NCI-H69 (cell line): Measurements from ENCODE around the gene LATS1.
"Not testable (repeated sequence)": the region's sequence is repeated elsewhere in the genome, so short reads cannot be mapped to it uniquely, and the experiment has no call there.

Source experiments
- DNase-seq: peaks from one replicate; lab custom pipeline; 2025; lab: John Stamatoyannopoulos, UW

Gene LATS1

DNA sequence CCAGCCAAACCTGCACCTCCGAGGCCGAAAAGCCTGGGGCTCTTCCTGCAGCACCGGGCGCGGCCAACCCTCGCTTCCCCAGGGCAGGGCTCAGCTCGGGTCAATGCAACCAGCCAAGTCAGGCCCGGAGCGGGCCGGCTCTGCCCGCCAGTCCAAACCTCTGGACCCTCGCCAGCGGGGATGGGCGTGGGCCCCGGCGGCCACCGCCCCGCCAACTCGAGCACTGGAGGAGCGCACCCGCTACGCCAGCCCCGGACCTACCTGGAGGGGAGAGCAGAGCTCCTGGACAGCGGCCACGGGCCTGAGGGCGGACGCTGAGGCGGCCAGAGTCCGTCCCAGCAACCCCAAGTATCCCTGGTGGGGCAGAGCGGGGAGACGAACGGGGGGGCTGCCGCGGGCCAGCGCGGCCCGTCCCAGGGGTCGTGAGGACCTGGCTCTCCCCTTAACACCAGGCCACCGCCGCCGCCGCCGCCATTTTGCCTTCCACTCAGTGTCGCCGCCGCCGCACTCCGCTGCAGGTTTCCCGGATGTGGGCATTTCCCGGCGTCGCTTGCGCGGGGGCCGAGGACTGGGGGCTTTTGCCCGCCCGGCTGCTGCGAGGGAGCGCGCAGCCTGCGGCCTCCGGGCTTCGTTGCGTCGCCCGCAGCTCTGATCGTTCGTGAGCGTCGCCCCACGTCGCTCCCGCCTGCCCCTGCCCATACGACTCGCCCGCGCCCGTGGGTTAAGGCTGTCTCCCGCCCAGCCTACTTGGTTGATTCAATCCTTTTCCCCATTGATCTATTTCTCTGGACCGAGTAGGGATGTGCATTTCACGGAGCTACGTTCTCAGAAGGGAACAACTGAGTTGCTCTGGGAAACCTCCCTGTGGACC lies at the start of gene LATS1:
Gene LATS1 (minus strand): TSS at position 514 of the 871 bp plus-strand sequence. CDS start 15,975 bp downstream, outside the sequence.
- DNase-seq: peak; percentile 94

DNA sequence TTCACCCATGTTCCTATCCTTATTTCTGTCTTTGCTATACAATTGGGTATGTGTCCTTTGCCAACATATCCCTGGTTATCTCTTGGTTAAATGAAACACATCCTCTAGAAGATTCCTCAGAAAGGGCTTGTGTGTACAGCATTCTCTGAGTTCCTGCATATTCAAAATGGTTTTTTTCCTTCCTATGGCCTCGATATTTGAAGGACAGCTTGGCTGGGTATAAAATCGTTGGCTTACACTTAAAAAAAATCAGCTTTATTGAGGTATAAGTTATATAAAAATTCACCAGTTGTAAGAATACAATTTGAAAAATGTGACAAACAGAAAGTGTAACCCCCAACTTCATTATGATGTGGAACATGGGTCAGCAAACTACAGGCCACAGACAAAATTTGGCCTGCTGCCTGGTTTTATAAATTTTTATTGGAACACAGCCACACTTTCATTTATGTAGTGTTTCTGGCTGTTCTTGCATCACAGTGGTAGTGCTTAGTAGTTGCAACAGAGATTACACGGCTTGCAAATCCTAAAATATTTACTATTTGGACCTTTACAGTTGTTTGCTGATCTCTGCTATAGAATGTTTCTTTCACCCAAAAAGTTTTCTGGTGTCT lies 48.4 kb upstream of the LATS1 start:
- DNase-seq: no peak

DNA sequence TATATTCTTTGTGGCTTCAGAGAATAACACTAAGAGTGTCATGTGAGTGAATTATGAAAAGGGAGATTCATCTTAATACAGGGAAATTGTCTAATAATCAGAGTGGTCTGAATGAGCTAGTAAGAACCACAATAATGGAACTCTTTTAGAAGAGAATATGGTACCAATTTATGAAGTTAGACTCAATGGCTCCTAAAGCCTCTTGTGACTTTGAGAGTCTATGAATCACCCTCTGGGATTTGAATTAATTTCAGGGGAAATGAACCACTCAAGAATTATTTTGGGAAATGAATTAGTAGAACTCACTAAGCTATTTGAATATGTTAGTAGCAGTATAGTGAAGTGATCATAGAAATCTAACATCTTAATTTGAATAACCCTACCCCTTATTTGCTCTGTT lies 46.0 kb upstream of the LATS1 start:
- DNase-seq: no peak

DNA sequence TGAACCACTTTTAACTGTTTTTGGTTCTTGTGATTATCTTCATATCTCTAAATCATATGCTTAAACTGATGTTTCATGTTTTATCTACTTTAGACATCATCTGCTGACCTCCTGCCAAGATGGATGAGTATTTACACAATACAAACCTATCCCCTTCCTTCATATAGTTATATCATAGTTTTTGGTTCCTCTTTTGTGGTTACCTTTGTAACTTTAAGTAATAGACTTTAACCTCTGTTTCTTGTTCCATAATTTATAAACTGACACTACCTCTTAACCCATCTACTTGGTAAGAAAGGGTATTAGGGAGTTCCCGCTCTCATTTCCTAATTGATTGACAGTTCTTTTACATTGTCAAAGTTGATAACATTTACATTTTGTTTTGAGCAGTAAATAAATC lies 43.5 kb upstream of the LATS1 start:
- no peak for DNase-seq

DNA sequence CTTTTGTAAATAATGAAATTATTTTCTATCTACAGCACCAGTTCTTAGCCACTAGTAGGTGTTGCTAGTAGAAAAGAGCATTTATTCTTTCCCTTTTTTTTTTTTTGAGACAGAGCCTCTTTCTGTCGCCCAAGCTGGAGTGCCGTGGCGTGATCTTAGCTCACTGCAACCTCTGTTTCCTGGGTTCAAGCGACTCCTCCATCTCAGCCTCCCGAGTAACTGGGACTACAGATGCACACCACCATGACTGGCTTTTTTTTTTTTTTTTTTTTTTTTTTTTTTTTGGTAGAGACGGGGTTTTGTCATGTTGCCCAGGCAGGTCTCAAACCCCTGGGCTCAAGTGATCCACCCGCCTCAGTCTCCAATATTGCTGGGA lies 38.3 kb upstream of the LATS1 start:
- no peak for DNase-seq

DNA sequence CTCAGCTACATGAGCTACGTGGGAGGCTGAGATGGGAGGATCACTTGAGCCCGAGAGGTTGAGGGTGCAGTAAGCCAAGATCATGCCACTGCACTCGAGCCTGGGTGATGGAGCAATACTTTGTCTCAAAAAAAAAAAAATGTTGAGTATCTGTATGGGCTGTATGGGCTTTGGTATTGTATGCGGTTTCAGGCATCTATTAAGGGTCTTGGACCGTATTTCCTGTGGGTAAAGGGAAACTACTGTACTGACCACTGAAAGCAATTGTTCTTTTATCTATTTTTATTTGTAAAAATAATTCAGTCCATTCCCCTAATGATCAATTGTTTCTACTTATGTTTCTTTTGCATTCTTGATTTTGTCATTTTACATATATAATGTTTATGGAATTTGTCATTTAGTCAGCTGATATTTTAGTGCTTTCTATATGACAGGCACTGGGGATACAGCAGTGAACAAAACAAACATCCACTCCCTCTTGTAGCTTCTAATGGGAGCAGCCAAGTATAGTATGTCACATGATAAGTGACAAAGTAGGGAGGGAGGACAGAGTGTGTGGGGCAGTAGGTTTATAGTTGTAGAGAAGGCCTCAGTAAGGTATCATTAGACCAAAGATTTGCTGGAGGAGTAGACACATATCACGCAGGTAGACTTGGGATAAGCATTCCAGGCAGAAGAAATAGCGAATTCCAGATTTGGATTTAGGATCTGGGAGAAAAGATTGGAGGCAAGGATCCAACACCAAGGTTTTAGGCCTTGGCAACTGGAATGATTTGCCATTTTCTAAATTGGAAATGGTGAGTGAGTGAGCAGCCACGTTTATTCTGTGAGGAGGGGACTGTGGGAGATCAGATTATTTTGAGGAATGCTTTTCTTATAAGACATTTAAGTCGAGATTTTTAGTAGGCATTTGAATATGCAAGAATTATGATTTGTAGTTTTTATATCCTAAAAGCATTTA lies 37.7 kb upstream of the LATS1 start:
- no peak for DNase-seq

DNA sequence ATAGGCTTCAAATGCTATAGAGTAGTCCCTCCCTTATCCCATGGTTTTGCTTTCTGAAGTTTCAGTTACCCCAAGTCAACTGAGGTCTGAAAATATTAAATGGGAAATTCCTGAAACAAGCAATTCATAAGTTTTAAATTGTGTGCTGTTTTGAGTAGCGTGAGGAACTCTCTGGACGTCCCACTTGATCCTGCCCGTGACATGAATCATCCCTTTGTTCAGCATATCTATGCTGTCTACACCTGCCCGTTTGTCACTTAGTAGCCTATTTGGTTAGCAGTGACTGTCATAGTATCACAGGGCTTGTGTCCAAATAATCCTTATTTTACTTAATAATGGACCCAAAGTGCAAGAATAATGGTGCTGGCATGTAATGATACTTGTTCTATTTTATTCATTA lies 36.6 kb upstream of the LATS1 start:
- DNase-seq: no peak

DNA sequence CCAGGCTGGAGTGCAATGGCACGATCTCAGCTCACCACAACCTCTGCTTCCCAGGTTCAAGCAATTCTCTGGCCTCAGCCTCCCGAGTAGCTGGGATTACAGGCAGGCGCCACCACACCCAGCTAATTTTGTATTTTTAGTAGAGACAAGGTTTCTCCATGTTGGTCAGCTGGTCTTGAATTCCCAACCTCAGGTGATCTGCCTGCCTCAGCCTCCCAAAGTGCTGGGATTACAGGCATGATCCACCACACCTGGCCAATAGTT lies 35.4 kb upstream of the LATS1 start:
- DNase-seq: not testable (repeated sequence)

DNA sequence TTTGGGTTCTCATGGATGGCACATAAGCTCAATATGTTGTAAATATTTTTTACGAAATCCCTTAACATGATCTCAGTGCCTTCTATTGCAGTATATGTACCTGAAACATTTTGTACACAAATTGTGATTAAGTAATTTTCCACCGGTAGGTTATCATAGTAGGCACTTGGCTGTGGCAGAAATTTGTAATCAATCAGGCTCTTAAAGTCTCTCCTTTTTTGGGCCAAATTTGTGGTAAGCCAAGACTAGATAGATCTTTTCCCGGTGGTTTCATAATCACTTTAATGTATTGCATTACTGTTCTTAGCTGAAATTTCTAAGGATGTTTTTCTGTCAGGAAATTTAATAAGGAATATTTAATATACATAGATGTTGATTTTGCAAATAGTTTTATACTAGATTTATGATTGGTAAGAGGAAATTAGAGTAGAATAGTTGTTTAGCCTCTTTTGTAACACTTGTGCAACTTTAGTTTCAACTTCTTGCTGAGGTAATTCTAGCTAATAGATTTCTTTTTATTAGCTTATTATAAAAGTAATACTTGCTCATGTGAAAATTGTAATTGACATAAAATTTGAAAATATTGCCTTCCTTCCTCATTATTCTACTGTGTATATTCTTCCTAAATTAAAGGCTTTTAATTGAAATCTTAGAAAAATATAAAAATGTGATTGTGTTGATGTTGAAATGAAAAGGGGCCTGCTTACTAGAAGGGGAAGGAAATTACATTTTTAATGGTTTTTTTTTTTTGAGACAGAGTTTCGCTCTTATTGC lies 34.9 kb upstream of the LATS1 start:
- DNase-seq: no peak

DNA sequence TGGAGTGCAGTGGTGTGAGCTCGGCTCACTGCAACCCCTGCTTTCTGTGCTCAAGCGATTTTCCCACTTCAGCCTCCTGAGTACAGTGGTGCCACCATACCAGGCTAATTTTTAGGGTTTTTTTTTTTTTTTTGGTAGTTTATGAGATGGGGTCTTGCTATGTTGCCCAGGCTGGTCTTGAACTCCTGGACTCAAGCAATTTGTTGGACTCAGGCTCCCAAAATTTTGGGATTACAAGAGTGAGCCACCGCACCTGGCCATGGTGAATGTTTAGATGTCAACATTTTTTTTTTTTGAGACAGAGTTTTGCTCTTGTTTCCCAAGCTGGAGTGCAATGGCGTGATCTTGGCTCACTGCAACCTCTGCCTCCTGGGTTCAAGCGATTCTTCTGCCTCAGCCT lies 34.0 kb upstream of the LATS1 start:
- DNase-seq: not testable (repeated sequence)

DNA sequence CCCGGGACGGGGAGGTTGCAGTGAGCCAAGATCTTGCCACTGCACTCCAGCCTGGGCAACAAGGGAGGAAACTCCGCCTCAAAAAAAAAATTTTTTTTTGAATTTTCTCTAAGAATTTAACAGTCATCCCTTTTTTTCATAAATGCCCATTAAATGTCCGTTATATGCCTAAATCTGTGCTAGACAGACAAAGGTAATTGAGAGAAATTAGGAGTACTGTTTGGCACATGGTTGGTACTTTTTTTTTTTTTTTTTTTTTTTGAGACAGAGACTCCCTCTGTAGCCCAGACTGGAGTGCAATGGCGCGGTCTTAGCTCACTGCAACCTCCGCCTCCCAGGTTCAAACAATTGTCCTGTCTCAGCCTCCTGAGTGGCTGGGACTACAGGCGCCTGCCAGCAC lies 33.3 kb upstream of the LATS1 start:
- DNase-seq: no peak

DNA sequence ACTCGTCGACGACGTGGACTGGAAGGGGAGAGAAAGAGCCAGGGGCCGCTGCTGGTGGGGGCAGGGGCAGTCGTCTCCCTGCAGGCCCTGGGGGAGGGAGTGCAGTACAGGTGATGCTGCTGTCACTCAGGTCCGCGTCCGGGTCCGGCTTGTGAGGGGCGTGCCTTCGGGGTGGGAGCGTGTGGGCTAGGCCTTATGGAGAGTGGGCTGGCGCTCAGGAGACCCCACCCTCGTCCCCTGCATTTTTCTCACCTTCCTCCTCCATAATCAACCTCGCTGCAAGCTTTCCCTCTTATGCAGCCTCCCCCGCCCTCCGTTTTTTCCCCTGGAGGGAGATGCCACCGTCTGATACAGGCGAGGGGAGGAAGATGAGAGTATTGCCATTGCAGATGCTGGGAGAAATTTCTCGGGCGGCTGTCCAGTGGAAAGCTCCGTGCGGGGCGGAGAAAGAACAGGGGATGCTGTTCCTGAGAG lies 32.3 kb upstream of the LATS1 start:
- DNase-seq: peak; percentile 90

DNA sequence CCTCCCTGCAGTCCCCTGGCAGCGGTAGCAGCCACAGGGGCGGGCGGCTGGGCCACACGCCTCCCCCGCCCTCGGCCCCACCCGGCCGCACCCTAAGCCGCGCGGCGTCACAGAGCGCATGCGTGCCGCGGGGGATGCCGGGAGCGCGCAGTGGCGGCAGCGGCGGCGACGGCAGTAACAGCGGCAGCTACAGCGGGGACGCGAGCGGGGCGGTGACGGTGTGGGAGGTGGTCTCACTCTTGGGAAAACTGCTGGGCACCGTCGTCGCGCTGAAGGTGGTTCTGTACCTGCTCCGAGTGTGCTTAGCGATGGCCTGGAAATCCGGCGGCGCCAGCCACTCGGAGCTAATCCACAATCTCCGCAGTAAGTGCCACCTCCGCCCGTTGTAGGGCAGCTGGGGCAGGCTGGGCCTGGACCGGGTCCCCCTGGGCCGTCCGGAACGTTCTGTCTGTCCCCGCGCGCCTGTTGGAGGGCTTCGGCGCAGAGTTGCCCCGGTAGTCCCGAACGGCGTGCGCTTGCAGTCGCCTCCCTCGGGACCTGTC lies 31.8 kb upstream of the LATS1 start, which contains the start of gene PCMT1:
Gene PCMT1 (plus strand): TSS at position 148 of the 542 bp plus-strand sequence. CDS start 161 bp downstream, at position 309.
- DNase-seq: peak; percentile 97

DNA sequence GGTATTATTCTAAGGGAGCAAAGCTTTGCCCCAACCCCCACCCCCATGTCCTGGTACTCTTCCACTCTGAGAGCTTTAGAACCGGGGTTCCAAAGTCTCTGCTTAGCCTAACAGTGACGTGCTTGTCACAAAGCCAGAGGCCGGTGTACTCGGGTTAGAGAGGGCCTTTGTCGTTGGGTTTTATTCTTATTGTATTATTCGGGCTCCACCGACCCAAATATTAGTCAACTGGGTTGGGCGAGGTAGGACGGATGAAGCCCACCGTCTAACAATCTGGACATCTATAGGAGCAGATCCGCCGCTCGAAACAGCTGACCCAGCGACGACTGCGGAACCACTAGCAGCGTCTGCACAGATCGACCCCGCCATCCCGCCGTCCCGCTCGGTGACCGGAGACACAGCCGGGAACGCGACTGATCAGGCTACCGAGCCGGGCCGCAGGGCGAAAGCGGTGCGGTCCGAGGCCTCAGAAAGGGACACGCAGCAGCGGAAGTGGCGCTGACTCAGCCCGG lies 31.2 kb upstream of the LATS1 start:
- not testable (repeated sequence) for DNase-seq

DNA sequence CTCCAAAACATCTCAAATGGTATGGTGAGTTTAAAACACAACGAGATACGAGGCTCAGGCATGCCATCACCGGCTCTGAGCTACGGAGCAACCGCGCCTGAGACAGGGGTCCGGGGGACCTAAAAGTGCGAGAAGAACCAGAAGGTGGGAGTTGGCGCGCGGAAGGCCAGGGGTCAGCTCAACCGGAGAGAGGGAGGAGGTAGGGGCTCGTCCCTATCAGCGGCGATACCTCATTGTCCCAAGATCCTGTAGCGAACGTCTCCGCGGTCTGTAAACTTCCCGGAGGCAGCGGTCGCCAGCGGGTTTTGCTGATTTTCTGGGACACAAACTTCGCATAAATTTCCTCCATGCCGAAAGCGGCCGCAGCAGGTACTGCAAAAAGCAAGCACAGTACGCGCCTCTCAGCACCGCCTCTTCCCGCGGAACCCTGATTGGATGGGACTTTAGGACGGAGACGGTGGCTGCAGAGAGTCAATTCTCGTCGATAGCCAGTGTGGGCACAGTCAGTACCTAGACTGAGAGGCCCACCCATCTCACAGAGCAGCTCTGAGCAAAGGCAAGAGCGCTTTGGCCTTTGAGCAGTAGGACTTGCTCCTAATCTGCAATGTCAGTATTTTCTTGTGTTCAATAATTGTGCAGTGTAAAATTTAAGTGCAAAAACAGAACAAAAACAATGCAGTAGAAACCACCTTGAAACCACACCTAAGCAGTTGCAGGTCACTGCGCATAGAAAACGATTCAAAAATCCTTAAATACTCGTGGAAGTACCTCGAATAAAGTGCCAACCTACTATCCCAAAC lies 28.4 kb upstream of the LATS1 start, which contains the start of gene NUP43:
Gene NUP43 (minus strand): TSS at position 383 of the 800 bp plus-strand sequence. CDS start 34 bp downstream, at position 349.
- peak; percentile 98 for DNase-seq

DNA sequence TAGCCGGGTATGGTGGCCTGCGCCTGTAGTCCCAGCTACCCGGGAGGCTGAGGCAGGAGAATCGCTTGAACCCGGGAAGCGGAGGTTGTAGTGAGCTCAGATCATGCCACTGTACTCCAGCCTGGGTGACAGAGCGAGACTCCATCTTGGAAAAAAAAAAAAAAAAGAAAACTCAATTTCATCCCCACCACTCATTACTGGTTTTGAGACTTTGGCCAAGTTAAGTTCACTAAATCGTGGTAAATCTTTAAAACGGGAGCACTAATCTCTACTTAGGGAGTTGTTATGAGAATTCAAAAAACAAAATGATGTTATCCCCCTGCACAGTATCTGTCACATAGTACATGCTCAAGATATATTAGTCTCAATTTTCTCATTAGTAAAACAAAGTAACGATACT lies 27.4 kb upstream of the LATS1 start:
- DNase-seq: not testable (repeated sequence)

DNA sequence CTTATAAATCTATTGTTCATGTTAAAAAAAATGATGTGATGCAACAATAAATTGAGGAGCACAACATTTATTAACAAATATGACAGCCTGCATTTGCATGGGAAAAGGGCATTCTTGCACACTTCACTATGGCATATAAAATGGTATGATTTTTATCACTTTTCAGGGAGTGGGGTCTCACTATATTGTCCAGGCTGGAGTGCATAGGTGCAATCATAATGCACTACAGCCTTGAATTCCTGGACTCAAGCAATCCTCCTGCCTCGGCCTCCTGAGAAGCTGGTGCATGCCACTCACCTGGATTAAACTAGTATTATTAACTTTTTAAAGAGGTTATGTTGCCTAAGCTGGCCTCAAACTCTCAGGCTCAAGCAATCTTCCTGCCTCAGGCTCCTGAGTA lies 17.0 kb upstream of the LATS1 start:
- no peak for DNase-seq

DNA sequence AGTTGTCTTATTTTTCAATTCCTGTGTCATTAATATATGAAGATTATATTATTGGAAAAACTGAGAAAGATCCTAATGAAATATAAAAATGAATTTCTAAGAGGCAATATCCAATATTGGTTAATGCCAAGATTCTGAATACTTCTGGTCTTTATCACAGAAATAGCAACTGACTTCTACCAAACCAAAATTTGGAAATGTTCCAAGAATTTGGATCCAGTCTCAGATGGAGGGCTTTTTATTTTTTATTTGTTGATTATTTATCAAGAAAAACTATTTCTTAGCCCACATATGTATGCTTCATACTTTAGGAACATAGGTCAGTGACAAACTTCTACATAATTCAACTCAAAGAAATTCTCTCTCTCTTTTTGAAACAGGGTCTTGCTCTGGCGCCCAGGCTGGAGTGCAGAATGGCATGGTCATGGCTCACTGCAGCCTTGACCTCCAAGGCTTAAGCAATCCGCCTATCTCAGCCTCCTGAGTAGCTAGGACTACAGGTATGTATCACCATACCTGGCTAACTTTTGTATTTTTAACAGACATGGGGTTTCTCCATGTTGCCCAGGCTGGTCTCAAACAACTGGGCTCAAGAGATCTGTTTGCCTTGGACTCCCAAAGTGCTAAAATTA lies 15.3 kb upstream of the LATS1 start:
- no peak for DNase-seq

DNA sequence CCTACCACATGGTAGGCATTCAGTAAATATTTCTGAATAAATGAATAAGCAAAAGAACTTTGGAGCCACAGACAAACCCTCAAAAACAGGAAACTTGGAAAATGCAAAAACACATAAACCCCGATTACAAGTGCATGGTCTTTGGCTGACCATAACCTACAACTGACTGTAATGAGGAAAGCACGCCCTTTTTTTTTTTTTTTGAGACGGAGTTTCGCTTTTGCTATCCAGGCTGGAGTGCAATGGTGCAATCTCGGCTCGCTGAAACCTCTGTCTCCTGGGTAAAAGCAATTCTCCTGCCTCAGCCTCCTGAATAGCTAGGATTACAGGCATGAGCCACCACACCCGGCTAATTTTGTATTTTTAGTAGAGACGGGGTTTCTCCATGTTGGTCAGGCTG lies 11.9 kb upstream of the LATS1 start:
- no peak for DNase-seq
